CMK (cell line): ENCODE results near the gene SWAP70.
A peak's percentile ranks its signal among the peaks of the same experiment; 100 is the strongest.

Experiments used
- DNase-seq: peaks from one replicate; pipeline ENCODE4 v3.0.0-alpha.2; 2010; ENCODE audit warnings: low read depth

The SWAP70 gene

DNA sequence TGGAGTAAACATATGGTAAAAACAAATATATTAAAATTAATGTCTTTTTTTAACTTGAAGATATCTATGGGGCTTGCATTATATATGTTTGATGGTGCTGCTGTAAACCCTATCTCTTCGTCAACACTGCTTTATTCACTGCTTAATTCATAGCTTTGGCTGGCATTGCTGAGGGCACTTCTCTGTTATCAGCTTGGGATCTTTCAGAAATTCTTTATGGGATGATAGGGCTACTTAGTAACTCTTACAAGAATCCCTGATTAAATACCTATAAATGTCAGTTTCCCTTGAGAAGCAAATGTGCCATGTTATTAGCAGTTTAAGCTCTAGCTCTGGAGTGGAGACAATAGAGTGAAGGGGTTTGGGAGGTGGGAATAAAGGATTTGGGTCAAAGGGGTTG is 112.3 kb downstream of the SWAP70 start:
- no peak for DNase-seq

GRCh38 chr11:9777066-9777465 is 113.2 kb downstream of the SWAP70 start:
- no peak for DNase-seq

DNA sequence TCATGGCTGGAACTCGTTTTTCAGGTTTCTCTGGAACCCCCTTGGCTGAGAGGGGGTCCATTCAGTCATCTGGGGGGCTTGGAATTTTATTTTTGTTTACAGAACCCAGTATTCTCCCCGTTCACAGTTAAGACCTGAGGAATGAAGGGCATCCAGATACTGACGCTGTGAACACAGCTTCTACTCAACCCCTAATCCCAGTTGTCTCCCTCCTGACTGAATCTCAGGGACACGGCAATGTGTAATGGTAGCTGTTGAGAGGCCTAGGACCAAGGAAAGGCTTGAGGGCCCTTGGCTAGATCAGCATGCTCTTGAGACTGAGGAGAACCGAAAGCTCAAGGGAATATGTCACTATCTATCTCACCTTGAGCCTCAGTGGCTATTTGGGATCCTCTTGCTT is 113.6 kb downstream of the SWAP70 start:
- DNase-seq: no peak

- no peak for DNase-seq
Measured at GRCh38 chr11:9780929-9781328, 117.1 kb downstream of the SWAP70 start.

DNA sequence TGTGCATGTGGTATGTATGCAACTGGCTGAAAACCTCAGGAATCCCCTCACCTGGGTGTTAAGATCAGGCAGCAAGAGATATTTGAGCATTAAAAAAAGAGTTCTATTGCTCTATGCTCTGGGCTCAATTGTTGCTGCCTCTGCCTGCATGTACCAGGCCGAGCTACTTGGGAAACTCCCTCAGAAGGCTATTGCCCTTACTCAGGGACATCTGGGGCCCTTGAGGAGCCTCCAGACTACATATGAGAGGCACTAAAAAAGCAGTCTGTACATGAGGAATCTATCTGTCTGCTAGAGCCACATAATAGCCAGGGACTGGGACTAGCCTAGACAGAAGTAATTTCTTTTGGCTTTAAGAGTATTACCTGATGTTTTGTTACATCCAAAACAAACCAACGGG is 120.1 kb downstream of the SWAP70 start:
- no peak for DNase-seq

GRCh38 chr11:9784602-9785315 is 120.9 kb downstream of the SWAP70 start:
- no peak for DNase-seq

GRCh38 chr11:9787260-9787659 is 123.4 kb downstream of the SWAP70 start:
- DNase-seq: no peak

- peak; percentile 77 for DNase-seq
Measured at GRCh38 chr11:9787981-9788521, 124.2 kb downstream of the SWAP70 start.

GRCh38 chr11:9789910-9790309 is 126.0 kb downstream of the SWAP70 start:
- no peak for DNase-seq

- no peak for DNase-seq
Measured at GRCh38 chr11:9790703-9791102, 126.8 kb downstream of the SWAP70 start.

- DNase-seq: no peak
Measured at GRCh38 chr11:9796266-9796665, 132.4 kb downstream of the SWAP70 start.

GRCh38 chr11:9796854-9797253 is 133.0 kb downstream of the SWAP70 start:
- DNase-seq: no peak

DNA sequence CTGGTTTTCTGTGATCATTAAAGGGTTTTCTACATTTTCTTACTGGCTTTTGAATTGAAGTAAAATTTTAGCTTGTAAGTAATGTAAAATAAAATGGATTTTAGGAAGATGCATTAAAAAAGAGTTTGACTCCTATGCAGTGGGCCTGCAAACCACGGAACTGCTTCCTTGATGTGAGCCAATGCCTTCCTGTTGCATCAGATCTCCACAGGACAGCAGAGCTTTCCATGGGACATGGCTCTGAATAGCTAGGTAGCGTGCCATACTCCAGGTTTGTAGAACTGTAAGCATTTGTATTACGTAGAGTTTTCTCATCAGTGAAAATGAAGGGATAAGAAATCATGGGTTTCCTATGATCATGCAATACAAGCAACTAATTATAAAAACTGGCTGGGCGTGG is 133.4 kb downstream of the SWAP70 start:
- no peak for DNase-seq

GRCh38 chr11:9799886-9800285 is 136.0 kb downstream of the SWAP70 start:
- no peak for DNase-seq

DNA sequence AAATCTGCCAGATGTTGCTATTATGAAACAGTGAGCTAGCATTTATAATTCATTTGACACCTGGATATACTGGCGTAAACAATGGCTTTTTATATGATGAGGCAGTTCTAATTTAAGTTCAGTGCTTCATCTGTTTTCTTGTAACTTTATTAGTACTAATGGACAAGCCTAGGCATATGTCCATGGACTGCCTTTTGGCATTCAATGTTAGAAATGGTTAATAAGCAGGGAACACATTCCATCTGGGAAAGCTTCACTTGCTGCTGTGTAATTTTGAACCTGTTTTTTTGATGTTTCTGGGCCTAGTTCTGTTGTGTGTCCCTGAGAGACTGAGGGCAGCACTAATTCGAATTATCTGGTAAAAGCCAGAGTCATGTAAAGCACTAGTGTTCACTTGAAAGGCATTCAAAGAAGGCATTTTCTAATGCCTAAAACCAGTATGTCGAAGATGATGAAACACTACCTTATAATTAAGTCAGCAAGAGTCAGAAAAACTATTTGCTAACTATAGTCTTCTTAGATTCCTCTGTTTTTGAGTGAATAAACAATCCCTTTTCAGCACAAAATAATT is 138.5 kb downstream of the SWAP70 start:
- DNase-seq: no peak
